Testis (tissue), 2 donors: ENCODE data around the gene PCYT2.

ENCODE experiments used
- CTCF ChIP-seq, 3 experiments: fragments of 450-650 bp in 2 of 3; fragments of 200-600 bp in 1 of 3; sonication (generic) in 1 of 3; IDR thresholded peaks; one replicate each; pipeline ENCODE4 v1.5.1; 2016 to 2019; ENCODE audit warnings: antibody characterized with exemption in 3 of 3, mild to moderate bottlenecking in 2 of 3, moderate library complexity in 1 of 3
- POLR2A ChIP-seq: fragments of 450-650 bp; IDR thresholded peaks from one replicate; pipeline ENCODE4 v1.6.1; 2017; ENCODE audit warnings: antibody characterized with exemption, mild to moderate bottlenecking, moderate library complexity

GRCh38 chr17:81928544-81929252 lies 17.5 kb upstream of the PCYT2 start:
- TF ChIP-seq CTCF (IDR thresholded peaks at IDR 0.05): no peak
- TF ChIP-seq POLR2A: no peak
